ENCODE measurements around the gene DGCR6L.
"Not testable (repeated sequence)": the region's sequence is repeated elsewhere in the genome, so short reads cannot be mapped to it uniquely, and the experiment has no call there.

Gene DGCR6L

DNA sequence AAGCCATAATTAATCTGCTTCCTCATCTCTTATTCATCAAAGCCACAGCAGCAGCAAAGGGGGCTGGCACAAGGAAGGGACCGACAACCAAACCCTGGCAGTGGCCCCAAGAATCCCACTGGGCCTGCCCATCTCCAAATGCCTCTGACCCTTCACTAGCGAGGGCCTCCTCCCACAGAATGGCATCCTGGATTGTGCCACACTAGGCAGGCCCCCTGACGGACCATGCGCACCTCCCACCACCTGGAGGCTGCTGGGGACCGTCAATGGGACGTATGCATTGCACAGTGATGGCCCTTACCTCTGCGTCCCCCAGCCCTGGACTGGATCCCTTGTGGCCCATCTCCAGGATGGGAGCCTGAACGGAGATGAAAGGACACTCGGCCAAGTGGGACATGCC lies 47.7 kb downstream of the DGCR6L start:
- no peak for DNase-seq

DNA sequence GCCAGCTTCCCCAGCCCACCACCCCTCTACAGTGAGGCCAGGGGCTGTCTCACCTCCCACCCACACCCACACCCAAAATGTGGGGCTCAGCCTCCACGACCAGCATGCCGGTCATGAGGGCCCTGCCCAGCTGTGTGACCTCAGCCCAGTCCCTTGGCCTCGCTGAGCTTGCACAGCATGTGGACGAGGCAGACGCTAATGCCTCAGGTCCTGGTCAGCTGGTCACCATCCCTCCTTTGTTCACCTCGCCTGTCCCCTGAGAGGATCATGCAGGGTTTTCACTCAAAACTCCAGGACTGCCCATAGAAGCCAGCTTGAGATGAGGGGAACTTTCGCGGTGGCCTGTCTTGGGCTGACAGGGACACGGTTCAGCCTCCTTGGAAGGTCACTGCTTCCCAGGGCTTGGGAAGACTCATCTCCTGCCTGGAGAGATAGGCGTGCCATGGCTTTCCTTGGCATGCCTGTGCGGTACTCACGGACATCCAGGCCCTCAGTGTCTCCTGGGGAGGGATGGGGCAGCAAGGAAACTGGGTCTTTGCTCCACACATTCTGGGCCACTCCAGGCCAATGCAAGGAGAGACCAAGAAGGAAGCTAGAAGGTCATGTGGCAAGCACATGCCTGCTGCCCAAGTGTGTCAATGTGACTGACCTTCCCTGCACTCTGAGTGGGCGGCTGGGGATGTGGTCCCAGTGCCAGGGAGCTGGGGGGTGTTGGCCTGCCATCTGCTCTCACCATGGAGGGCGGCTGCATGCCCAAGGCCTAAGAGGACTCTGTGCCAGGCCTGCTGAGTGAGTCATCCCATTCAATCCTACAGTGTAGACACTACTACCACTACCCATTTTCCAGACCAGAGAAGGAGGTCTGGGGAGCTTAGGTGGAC lies 48.5 kb downstream of the DGCR6L start:
- DNase-seq = no peak

DNA sequence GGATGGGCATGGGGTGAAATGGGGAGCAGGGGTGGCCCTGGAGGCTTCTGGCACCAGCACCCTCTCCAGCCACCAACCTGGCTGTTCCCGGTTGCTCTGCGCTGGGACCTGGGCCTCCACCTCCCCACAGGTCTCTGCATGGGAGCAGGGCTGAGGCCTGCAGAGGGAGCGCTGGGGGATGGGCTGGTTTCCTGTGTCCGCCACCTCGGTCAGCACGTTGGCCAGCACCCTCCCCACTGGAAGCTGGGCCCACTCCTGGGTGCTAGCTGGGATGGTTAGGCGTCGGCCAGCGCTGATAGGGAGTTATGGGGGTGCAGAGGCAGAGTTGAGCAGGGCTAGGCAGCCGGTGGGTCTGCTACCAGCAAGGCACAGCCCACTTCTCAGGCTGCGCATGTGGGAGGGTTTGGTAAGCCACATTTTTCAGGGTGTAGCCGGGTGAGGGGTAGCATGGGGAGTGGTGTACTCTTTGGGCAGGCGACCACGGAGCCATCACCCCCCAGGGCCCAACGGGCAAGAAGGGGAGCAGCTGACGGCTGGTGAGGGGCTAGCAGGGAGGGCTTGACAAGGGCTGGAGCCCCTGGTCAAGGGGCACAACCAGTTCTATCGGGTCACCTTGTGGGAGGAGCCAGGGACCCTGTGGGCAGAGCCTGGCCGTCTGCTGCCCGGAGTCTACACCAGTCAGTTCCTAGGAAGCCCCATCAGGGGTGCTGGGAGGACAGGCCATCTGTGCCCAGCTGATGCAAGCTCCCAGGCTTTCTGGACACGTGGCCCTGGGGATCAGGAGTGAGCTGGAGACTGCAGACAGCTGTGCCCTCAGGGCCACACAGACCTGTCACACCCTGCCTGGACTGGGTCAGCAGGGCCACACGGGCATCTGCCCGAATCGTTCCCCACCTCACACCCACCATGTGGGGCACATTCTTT lies 49.4 kb downstream of the DGCR6L start:
- not testable (repeated sequence) for DNase-seq

- not testable (repeated sequence) for DNase-seq
Observed at GRCh38 chr22:20269673-20270072, 50.2 kb downstream of the DGCR6L start.

DNA sequence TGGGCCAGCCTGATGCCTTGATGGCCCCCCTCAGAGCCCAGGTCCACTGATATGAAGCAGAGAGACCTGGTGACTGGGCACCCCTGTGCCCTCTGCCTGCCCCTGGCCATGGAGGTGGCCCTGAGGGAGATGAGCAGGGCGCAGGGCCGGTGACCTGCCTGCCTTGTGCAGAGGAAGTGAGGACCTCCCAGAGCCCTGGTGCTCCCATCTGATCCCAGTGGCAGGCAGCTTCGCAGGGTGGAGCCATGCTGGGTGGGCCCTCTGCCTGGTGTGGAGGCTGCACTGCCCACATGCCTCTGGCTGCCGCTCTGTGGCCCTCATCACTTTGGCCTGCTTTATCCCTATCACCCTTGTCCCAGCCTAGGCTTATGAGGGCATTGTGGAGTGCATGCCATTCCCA lies 50.7 kb downstream of the DGCR6L start:
- not testable (repeated sequence) for DNase-seq

- peak in 1 of 2 donors; percentile 37 for DNase-seq
Observed at GRCh38 chr22:20268279-20269012, 51.4 kb downstream of the DGCR6L start, which contains the start of gene RTN4R. Gene RTN4R (minus strand): TSS chr22:20268318. CDS start chr22:20268092, 226 bp downstream.

GRCh38 chr22:20267441-20268278 lies 52.2 kb downstream of the DGCR6L start:
- no peak for DNase-seq

DNA sequence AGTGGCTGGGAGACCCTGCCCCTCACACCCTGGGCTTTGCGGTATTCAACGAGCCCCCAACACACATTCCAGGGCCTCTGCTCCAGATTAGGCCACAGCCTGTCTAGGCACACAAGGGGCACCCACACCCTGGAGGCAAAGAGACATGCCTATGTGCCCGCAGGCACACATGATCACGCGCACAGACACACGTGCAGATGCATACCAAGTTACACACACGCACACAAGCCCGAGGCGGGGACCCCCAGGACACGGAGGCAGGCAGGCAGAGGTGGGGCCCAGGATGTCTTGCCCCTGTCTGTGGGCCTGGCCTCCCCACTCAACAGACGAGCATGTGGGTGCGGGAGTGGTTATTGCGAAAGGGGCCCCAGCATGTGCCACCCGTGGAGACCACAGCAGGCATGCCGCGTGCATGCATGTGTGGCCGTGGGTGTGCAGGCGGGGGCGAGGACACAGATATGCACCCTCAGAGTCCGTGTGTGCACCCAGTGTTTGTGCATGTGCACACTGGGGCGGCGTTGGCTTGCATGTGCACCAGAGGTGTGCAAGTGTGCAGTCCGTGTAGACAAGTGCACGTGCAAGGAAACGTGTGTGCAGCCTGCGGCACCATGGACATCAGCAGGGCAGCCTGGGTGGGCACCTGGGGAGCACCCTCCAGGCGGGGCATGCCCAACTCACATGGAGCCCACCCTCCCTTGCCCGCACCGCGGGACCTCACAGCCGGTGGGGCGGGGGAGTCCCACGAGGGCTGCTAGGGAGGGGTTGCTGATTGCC lies 53.0 kb downstream of the DGCR6L start:
- not testable (repeated sequence) for DNase-seq

GRCh38 chr22:20265772-20266666 lies 53.8 kb downstream of the DGCR6L start:
- not testable (repeated sequence) for DNase-seq

DNA sequence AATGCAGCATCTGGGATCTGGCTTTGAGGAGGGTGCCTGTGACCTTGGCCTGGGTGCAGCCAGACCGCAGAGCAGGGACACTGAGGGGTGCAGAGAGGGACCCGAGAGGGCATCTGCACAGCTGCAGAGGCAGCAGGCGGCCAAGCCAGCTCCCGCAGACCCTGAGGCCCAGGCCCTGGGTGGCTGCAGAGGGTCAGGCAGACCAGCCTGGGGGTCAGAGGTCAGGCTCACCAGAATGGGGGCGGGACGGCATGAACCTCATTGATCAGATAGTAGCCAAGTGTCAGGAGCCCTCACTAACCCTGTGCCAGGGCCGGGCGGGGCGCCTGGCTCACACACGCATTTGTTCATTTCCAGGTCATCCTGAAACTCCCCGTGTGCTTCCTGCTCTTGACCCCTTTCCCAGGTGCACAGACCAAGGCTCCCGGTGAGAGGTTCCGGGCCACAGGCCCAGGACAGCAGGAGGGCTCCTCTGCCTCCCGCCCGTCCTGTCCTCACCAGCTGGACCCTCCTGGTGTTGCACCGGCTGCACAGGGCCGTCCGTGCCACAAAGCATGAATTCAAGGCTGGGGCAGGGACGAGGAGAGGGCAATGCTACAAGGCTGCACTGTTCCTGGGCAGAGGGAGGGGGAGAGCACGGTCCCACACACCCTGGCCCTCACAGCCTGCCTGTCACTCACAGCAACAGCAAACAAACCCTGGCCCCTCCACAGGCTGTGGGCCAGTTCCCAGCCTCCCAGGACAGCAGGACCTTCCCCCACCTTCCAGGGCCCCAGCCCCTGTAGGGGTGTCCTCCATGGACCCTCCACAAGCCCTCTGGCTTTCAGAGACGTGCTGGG lies 55.0 kb downstream of the DGCR6L start:
- peak; percentile 31 to 43 for DNase-seq
